IgD-negative memory B cell (primary cell): ENCODE results near the gene PRICKLE4. TPM values are rescaled to one million over a fixed set of nuclear protein-coding genes. Genes with fewer than 3 reads are reported as not detected.
A peak's percentile ranks its signal among the peaks of the same experiment; 100 is the strongest.

Experiments
- H3K27ac Mint-ChIP-seq, 3 donors: one replicate each; pipeline ENCODE4 v1.8.0; 2020 to 2022; ENCODE audit warnings: mild to moderate bottlenecking in 3 of 3, mixed read lengths in 3 of 3, moderate library complexity in 1 of 3
- H3K27me3 Mint-ChIP-seq: one replicate; pipeline ENCODE4 v1.8.0; 2021; ENCODE audit warnings: mixed read lengths
- H3K36me3 Mint-ChIP-seq: one replicate; pipeline ENCODE4 v1.8.0; 2020; ENCODE audit warnings: mild to moderate bottlenecking, mixed read lengths
- H3K4me1 Mint-ChIP-seq, 3 donors: one replicate each; pipeline ENCODE4 v1.8.0; 2020 to 2022; ENCODE audit warnings: mixed read lengths in 3 of 3, mild to moderate bottlenecking in 1 of 3
- H3K4me3 Mint-ChIP-seq, 4 donors: one replicate each; pipeline ENCODE4 v1.8.0; 2020 to 2022; ENCODE audit warnings: mild to moderate bottlenecking in 4 of 4, mixed read lengths in 4 of 4, moderate library complexity in 3 of 4
- H3K9me3 Mint-ChIP-seq, 3 donors: one replicate each; pipeline ENCODE4 v1.8.0; 2020 to 2021; ENCODE audit warnings: mixed read lengths in 3 of 3, mild to moderate bottlenecking in 1 of 3
- polyA plus RNA-seq: library from polyadenylated mRNA; unstranded; fragments of 300-500 nt; fragmentation: Illumina TruSeq; gene quantifications from one replicate; pipeline ENCODE4 v1.2.3, GENCODE V29; 2021

Gene PRICKLE4, protein sequence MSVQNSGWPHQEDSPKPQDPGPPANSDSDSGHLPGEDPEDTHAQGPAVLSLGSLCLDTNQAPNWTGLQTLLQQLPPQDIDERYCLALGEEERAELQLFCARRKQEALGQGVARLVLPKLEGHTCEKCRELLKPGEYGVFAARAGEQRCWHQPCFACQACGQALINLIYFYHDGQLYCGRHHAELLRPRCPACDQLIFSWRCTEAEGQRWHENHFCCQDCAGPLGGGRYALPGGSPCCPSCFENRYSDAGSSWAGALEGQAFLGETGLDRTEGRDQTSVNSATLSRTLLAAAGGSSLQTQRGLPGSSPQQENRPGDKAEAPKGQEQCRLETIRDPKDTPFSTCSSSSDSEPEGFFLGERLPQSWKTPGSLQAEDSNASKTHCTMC
- not detected for polyA plus RNA-seq

DNA sequence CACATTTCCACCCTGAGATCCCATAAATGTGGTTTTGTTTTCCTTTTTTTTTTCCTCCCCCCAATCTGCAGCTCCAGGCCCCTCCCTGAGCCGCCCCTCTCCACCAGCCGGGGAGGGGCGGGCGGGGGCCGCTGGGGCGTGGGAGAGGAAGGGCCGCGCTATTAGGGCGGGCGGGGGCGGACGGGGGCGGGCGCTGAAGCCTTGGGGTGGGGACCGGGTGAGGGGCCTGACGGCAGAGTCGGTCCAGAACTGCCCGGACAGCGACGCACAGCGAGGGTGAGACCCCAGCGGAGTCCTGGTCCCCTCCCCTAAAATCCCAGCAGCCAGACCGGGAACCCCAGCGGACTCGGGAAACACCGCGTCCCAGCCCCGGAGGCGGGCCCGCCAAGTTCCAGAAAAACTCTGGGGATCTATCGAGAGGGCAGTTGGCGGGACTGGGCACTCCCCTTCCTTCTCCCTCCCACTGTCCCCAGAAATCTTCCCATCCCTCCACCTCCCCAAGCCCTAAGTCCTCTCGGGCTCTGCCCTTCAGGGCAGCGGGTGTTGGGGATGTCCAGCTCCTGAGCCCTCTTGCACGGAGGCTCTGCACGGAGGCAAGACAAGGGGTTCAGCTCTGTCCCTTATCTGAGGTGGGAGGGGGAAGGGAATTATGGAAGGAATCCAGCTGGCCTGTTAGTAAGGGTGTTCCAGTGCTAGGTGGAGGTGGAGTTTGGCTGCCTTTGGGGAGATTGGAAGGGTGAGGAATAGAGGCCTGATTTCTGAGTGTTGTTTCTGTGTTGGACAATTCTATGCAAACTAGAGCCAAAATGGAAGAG lies at the start of gene PRICKLE4:
PRICKLE4 (plus strand) TSS at position 232 of the 815 bp plus-strand sequence. CDS start 2,692 bp downstream, outside the sequence.
- no peaks in the 10 kb centered on the region for H3K27me3 Mint-ChIP-seq
- H3K4me3 Mint-ChIP-seq = peak within 1 kb of the TSS; percentile 87 to 96 (median 94)
- no peaks in the 10 kb centered on the region for H3K36me3 Mint-ChIP-seq
- no peaks in the 10 kb centered on the region for H3K9me3 Mint-ChIP-seq
- peak within 1 kb of the TSS in 1 of 3 donors; percentile 51 for H3K27ac Mint-ChIP-seq
- peaks cover 14 to 18% (median 16%) of the 10 kb centered on the region in 3 donors for H3K4me1 Mint-ChIP-seq

GRCh38 chr6:41731561-41732086 lies 49.0 kb upstream of the PRICKLE4 start:
- Mint-ChIP-seq H3K9me3 (no peaks in the 10 kb centered on the region), H3K36me3 (peaks cover 12% of the 10 kb centered on the region), H3K27ac (peak overlapping the region; percentile 84 to 96 (median 94)), H3K4me3 (peak overlapping the region; percentile 90 to 95 (median 92)), H3K27me3 (no peaks in the 10 kb centered on the region), H3K4me1 (peaks cover 26 to 41% (median 34%) of the 10 kb centered on the region in 3 donors)

- H3K4me1 Mint-ChIP-seq = peaks cover 21 to 36% (median 29%) of the 10 kb centered on the region in 3 donors
- H3K9me3 Mint-ChIP-seq = no peaks in the 10 kb centered on the region
- peak overlapping the region; percentile 90 to 95 (median 92) for H3K4me3 Mint-ChIP-seq
- H3K36me3 Mint-ChIP-seq = peaks cover 10% of the 10 kb centered on the region
- H3K27ac Mint-ChIP-seq = peak overlapping the region in 2 of 3 donors; percentile 87 to 94
- no peaks in the 10 kb centered on the region for H3K27me3 Mint-ChIP-seq
Measured at GRCh38 chr6:41732149-41732548, 48.4 kb upstream of the PRICKLE4 start.

GRCh38 chr6:41732591-41733359 lies 47.8 kb upstream of the PRICKLE4 start:
- peak overlapping the region; percentile 90 to 93 (median 91) for H3K4me3 Mint-ChIP-seq
- H3K27me3 Mint-ChIP-seq = no peaks in the 10 kb centered on the region
- peak overlapping the region; percentile 87 to 99 (median 94) for H3K27ac Mint-ChIP-seq
- H3K36me3 Mint-ChIP-seq = peaks cover 9% of the 10 kb centered on the region
- H3K4me1 Mint-ChIP-seq = peaks cover 19 to 32% (median 26%) of the 10 kb centered on the region in 3 donors
- no peaks in the 10 kb centered on the region for H3K9me3 Mint-ChIP-seq

- Mint-ChIP-seq H3K4me1 (peaks cover 15 to 28% (median 26%) of the 10 kb centered on the region in 3 donors), H3K27ac (peak overlapping the region; percentile 87 to 99 (median 94)), H3K4me3 (peak overlapping the region; percentile 90 to 93 (median 91)), H3K9me3 (no peaks in the 10 kb centered on the region), H3K27me3 (no peaks in the 10 kb centered on the region), H3K36me3 (peaks cover 9% of the 10 kb centered on the region)
Measured at GRCh38 chr6:41733360-41733706, 47.2 kb upstream of the PRICKLE4 start.

- peaks cover 6% of the 10 kb centered on the region for H3K36me3 Mint-ChIP-seq
- H3K4me3 Mint-ChIP-seq = peak overlapping the region; percentile 90 to 93 (median 91)
- H3K4me1 Mint-ChIP-seq = peaks cover 9 to 22% (median 21%) of the 10 kb centered on the region in 3 donors
- peak overlapping the region; percentile 87 to 99 (median 94) for H3K27ac Mint-ChIP-seq
- H3K9me3 Mint-ChIP-seq = no peaks in the 10 kb centered on the region
- no peaks in the 10 kb centered on the region for H3K27me3 Mint-ChIP-seq
Measured at GRCh38 chr6:41733707-41734665, 46.6 kb upstream of the PRICKLE4 start.

DNA sequence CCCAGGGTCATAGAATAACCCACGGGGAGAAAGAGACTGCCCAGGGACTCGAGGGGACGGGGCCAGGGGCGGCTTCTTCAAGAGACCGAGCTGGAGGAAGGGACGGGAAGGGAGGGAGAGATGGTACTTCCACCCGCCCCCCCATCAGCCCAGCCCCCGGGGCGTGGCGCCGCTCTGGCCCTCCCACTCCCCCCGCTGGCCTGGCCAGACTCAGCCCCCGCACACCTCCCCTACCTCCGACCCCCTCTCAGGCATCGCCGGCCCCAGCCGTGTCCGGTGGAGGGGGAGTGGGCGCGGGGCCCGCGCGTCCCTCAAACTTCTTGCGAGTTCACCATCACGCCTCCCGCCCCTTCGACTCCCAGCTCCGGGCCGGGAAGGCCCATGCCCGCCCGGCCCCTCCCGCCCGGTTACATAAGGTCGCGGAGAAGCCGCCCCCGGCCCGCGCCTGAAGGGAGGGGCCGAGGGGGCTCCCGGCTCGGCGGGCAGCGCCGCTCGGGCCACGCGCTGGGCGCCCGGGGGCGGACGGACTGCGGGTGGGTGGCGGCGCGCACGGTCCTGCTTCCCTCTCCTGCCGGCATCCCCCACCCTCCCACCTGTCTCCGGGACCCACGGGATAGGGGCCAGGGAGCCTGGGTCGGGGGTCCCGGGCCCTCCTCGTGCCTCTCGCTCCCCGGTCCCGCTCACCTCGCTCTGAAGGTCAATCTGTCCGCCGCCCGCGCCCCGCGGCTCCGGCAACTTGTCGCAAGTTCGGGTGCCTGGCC lies 45.7 kb upstream of the PRICKLE4 start:
- Mint-ChIP-seq H3K27me3 (no peaks in the 10 kb centered on the region), H3K36me3 (peaks cover 3% of the 10 kb centered on the region), H3K4me3 (peak overlapping the region; percentile 82 to 97 (median 91)), H3K27ac (peak overlapping the region in 2 of 3 donors; percentile 71 to 96), H3K9me3 (no peaks in the 10 kb centered on the region), H3K4me1 (peaks cover 4 to 15% (median 14%) of the 10 kb centered on the region in 3 donors)

DNA sequence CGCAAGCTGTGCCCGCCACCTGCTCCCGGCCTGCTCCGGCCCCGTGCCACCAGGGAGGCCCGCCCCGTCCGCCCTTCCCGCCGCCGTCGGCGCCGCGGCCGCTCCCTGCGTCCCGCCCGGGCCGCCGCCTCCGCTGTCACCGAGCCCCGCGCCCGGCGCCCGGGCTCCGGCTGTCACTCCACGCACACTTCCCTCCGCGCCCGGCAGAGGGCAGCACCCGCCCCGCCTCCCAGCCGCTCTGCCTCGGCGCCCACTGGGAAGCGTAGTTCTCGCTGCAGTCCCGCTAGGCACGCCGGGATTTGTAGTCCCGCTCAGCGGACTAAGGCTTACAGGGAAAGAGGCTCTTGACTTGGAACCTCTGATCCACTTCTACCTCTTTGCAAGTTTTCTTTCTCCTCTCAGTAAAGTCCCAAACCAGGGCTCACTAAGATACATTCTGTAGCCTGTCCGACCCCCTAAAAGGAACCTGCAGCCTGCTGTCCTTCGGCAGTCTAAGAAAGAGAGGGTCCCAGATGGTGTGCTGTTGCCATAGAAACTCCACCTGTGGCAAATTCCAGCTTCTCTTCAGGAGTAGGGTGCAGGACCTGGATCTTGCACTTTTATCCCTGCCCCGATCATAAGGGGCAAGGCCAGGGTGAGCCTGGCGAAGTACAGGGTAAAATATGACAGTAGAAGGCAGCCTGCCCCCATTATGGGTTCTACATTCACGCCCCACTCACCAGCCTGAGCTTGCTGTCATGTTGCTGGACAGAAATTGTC lies 45.0 kb upstream of the PRICKLE4 start, which contains the start of gene TFEB:
TFEB (minus strand) TSS at position 182 of the 759 bp plus-strand sequence. CDS start 44,395 bp downstream, outside the sequence.
- peaks cover 2% of the 10 kb centered on the region for H3K36me3 Mint-ChIP-seq
- peak within 1 kb of the TSS in 2 of 3 donors; percentile 71 to 96 for H3K27ac Mint-ChIP-seq
- H3K27me3 Mint-ChIP-seq = no peaks in the 10 kb centered on the region
- H3K9me3 Mint-ChIP-seq = no peaks in the 10 kb centered on the region
- H3K4me3 Mint-ChIP-seq = peak within 1 kb of the TSS; percentile 82 to 97 (median 92)
- peaks cover 4 to 11% (median 9%) of the 10 kb centered on the region in 3 donors for H3K4me1 Mint-ChIP-seq

GRCh38 chr6:41736186-41736733 lies 44.3 kb upstream of the PRICKLE4 start:
- peak overlapping the region in 3 of 4 donors; percentile 49 to 91 (median 60) for H3K4me3 Mint-ChIP-seq
- peaks cover 3 to 8% (median 4%) of the 10 kb centered on the region in 3 donors for H3K4me1 Mint-ChIP-seq
- no peaks in the 10 kb centered on the region for H3K9me3 Mint-ChIP-seq
- peak overlapping the region in 1 of 3 donors; percentile 96 for H3K27ac Mint-ChIP-seq
- H3K27me3 Mint-ChIP-seq = no peaks in the 10 kb centered on the region
- no peaks in the 10 kb centered on the region for H3K36me3 Mint-ChIP-seq

GRCh38 chr6:41736800-41737555 lies 43.6 kb upstream of the PRICKLE4 start:
- Mint-ChIP-seq H3K36me3 (no peaks in the 10 kb centered on the region), H3K4me3 (peak overlapping the region in 2 of 4 donors; percentile 41 to 76), H3K4me1 (peaks cover 4 to 7% (median 6%) of the 10 kb centered on the region in 3 donors), H3K27me3 (no peaks in the 10 kb centered on the region), H3K27ac (peak overlapping the region in 1 of 3 donors; percentile 75), H3K9me3 (no peaks in the 10 kb centered on the region)

DNA sequence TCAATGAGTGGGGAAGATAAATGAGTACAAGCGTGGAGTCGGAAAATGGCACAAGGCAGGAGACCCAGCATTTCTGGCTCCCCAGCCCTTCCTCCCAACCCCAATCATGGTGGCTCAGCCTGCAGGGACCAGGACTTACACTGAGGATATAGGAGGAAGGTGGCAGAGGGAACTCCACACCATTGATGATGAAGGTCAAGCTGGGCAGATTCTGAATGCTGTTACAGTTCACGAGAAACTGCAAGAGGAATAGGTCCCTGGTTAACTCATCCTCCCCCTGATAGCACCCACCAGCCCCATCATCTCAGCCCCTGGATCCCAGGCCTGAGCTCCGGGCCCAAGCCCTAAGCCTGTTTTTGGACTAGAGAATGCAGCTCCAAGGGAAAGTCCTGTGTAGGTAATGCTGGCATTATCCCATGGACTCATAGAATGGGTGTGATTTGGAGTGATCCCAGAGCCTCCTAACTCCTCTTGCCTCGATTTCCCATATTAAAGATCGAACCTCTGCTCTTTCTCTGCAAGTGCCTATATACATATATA lies 42.9 kb upstream of the PRICKLE4 start:
- peaks cover 4 to 5% (median 4%) of the 10 kb centered on the region in 3 donors for H3K4me1 Mint-ChIP-seq
- H3K9me3 Mint-ChIP-seq = no peaks in the 10 kb centered on the region
- peak overlapping the region in 1 of 4 donors; percentile 76 for H3K4me3 Mint-ChIP-seq

More for the DNA sequence above, 42.9 kb upstream of the PRICKLE4 start:
- Mint-ChIP-seq H3K36me3 (no peaks in the 10 kb centered on the region), H3K27ac (peak overlapping the region in 1 of 3 donors; percentile 75), H3K27me3 (no peaks in the 10 kb centered on the region)
